Limb (tissue), 2 donors: Measurements from ENCODE around the gene SURF6.
"Not testable (repeated sequence)": the region's sequence is repeated elsewhere in the genome, so short reads cannot be mapped to it uniquely, and the experiment has no call there.

Source experiments
- DNase-seq, 2 donors: peaks; one replicate each; pipeline ENCODE4 v3.0.0-alpha.2; 2016; ENCODE audit errors: extremely low spot score in 2 of 2

The SURF6 gene

DNA sequence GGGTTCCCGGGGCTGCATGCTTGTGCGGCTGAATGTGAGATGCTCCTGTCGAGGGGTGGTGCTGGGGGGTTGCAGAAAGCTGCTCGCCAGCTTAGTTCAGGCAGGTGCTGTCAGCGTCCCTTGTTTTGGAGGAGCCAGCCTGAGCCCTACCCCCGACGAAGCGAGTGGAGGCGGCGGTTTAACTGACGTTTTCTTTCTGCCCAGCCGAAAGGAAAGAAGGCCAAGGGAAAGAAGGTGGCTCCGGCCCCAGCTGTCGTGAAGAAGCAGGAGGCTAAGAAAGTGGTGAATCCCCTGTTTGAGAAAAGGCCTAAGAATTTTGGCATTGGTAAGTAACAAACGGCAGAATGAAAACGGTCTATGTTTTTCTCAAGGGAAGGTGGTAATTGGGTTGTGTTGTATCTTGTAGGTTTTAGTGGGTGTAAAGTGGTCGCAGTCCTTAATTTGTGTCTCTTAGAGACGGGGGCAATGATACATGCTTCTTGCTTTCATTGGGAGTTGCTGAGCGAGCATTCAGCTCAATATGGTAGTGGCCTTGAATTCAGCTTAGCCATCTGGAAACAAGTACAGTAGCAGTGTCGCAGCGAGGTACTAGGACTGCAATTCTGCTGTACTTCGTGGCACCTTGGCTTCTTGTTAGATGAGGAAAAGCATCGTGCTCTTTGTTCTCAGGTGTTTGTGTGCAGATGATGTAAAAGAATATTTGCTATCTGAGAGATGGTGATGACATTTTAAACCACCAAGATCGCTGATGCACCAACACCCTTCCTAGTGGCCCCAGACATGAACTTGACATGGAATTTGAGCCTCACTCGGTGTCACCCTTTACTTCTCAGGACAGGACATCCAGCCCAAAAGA is 13.0 kb upstream of the SURF6 start:
- no peak for DNase-seq

DNA sequence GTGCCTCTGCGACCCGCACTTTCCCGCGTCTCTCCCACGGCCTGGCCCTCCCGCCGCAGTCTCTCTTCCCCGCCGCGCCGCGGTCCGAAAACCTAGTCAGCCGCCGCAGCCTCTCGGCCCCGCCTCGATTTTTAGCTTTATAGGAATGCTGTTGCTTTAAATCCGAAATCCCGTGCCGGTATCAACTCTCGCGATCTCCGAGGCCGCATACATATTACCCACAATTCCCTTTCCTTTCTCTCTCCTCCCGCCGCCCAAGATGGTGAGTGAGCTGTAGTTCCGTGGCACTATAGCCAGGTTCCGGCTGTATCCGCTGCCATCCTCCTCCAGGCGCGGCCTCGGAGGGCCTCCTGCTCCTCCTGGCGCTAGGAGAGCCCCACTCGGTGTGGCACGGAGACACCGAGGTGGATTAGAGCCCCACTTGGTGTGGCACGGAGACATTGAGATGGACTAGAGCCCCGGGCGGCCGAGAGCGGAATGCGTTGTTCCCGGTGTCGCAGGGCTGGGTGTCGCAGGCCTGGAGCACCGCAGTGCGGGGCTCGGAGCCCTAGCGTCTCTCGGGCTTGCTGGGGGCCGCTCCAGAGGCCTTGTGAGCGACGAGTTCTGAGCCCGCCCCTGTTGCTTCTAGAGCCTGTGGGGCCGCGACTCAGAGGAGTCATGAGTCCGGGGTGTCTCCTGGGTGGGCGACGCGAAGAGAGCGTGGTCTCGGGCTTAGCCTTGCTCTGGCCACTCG is 12.2 kb upstream of the SURF6 start, which contains the start of the genes MED22 and RPL7A:
Gene MED22, minus strand, starts transcription at position 147 of the 733 bp plus-strand sequence. CDS start 1,469 bp downstream, outside the sequence.
Gene RPL7A, plus strand, starts transcription at position 234 of the 733 bp plus-strand sequence. Its CDS starts 26 bp downstream, at position 260.
- peak; percentile 94 to 96 for DNase-seq

DNA sequence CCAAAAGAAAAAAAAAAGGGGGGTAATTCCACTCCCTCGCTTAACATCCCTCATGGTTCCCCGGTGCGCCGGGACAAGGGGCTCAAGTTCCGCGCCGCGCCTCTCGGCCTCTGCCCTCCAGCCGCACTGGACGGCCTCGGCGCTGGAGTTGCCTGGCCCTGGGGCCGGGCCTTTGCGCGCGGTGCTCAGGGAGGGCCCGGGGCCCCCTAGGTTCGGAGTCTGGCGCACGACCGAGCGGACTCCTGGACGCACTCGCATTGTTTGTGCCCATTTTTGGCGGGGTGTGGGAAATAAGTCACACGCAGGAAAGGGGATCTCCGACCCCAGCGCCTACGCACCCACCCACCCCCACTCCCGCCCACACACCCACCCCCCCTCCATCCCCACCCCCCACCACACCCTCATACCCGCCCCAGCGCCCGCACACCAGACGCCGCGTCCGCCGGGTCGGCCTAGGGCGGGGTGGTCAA is 11.6 kb upstream of the SURF6 start:
- no peak for DNase-seq

DNA sequence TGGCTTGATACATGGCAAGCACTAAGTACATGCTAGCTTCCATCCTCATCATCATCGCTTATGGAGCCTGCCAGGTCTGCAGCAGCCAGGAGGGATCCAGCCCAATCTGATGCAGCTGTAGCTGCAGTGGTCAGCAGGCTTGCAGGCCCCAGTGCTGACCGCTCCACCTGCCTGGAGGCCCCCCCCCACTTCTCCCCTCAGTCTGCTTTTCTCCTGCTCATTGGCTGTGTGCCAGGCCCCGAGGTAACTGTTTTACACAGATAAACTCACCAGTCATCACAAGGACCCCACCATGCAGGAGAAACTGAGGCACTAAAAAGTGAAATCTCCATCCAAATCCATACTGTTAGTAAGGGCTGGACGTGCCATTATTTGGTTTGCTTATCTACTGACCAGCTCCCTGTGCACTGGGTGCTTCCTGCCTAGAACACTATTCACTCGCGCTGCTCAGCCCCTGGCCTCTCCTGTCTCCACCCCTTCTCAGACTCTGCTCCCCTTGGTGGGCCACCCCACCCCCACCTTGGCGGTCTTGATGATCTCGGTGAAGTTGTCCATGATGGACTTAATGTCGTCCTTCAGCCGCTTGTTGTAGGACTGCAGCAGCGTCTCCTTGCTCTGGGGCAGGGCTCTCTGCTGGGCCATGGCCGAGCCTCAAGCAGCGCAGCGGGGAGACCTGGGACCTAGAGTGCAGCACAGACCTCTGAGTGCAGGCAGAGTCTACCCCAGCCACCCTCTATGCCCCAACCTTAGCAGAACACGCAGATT is 10.2 kb upstream of the SURF6 start:
- DNase-seq, result no peak

DNA sequence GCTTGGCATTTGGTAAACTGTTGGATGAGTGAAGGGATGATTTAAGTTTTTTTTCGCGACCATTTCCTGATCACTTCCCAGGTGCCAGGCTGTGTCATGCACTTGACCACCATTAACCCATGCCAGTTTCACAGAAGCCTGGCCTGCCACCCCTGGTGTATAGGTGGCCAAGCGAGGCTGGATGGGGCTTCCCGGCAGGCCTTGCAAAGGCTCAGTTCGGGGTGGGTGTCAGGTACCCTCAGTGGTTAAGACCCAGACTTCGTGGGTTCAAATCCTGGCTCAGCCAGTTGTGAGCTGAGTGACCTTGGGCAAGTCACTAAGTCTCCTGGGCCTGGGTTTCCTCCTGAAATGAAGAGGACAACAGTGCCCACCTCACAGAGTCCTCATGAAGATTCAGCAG is 9.6 kb upstream of the SURF6 start:
- DNase-seq, result no peak

DNA sequence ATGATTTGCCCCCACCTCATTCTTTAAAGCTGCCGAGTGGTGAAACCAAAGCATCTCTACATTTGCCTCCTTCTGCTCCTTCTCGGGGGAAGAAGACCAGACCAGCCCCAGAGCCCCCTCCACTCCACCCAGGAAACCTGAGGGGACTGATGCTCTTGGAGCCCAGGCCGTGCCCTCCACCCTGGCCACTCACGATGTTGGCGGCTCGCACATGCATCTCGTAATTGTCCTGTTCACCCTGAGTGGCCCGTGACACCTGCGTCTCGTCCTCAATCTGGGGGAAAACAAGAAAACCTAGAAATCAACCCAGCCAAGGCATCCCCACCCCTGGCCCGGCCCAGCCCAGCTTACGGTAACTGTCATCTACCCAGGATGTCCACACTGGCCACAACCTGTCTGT is 9.0 kb upstream of the SURF6 start:
- DNase-seq, result no peak

DNA sequence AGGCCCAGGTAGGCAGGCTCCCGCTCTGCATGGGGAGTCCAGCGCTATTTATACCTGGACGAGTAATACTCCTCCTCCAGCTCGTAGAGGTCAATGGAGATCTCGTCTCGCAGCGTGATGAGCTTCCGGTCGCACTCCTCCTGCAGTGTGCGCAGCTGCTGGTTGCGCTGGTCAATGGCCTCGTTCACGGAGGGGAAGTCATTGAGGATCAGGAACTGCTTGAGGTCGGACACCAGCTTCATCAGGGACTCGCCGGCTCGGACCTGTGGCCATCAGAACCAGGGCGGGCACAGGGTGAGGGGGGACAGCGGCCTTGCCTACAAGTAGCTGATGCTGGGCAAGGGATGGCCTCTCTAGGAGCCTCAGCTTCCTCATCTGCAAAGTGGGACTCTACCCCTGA is 8.1 kb upstream of the SURF6 start:
- DNase-seq, result no peak

DNA sequence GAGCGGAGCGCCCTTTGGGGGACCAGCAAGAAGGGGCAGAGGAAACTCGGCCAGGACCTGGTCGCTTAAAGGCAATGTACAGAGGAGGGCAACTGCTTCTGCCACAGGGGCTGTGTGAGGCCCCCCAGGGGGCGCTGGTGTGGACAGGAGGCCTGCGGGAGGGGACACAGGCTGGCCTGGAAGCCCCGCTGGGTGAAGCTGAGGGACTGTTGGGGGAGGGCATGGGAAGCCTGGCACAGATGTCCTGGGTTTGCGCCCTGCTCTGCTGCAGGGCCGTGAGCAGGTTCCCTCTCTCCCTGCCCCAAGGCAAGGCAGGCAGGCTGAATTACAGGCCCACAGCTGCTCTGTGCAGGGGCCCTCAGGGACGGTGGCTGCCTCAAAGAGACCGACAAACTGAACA is 6.6 kb upstream of the SURF6 start:
- no peak for DNase-seq

DNA sequence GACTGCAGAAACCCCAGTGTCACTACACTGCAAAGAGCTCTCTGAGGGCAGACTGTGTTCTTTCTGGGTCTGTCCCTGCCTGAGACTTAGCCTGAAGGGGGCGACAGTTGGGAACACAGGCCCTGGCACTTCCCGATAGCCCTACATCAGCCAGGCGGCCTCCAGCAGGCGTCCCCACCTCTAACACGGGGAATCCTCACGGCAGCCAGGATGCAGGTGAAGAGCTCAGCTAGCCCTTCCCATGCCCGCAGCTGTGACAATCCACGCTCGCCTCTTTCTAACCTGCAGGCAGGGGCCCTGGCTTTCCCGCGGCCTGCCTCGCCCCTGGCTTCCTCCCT is 6.0 kb upstream of the SURF6 start:
- DNase-seq, result no peak

DNA sequence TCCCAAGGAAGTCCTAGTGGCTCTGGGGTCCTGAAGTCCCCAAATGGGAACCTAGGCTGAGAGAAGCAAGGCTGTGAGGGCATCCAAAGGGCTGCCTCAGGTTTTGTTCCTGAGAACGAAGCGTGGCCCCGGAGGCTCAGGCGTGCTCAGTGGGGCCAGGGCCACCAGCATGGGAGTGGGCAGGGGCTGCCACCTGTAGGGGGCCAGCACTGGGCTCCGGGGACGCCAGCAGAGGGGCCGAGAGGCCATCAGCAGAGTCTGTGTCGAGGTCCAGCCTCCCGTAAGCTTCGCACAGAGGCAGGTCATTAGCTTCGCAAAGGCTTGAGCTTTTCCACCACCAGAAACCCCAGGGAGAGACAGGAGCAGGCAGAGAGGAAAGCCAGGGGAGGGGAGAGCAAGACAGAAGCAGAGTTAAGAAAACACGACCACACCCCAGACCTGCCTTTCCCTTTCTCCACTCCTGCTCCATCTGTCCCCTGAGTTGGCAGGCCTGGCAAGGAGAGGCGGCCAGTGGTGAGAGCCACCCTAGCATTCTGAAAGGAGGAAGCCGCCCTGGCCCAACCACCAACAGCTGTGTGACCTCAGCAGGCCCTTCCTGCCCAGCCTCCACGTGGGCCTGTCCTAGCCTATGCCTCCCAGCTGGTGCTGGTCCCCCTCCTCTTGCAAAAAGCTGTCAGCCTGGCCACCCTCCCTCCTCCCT is 5.5 kb upstream of the SURF6 start:
- DNase-seq, result no peak

DNA sequence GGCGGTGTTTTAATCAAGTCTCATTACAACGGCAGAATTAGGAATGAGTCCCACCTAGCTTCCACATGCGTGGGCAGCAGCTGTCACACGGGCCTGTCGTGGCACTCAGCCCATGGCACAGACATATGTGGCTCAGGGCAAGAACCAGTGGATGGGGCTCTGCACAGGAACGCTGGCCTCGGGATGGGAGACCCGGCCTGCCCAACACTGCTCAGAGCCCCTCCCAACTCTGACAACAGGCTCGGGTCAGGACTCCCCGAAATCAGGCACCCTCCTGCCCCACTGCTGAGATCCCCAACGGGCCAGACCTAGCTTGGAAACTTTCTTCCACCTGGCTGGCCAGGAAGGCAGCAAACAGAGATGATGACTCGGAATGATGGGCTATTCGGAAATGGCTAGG is 4.9 kb upstream of the SURF6 start:
- no peak for DNase-seq

DNA sequence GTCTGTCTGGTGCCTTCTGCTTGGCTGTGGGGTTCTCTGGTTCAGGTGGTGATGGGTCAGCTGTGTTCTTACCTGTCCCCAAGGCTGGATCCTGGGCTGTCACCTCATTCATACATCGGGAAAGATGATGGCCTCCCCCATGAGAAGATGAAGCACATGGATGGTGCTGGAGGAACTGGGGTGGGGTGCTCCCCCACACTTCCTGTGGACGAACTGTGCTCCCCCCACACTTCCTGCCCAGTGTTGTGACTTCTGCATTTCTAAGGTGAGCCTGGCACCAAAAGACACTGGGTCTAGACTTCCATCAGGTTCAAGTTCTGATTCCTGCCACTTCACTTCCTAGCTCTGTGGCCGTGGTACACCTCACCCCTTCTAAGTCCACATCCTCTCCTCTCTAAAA is 4.3 kb upstream of the SURF6 start:
- DNase-seq, result no peak

DNA sequence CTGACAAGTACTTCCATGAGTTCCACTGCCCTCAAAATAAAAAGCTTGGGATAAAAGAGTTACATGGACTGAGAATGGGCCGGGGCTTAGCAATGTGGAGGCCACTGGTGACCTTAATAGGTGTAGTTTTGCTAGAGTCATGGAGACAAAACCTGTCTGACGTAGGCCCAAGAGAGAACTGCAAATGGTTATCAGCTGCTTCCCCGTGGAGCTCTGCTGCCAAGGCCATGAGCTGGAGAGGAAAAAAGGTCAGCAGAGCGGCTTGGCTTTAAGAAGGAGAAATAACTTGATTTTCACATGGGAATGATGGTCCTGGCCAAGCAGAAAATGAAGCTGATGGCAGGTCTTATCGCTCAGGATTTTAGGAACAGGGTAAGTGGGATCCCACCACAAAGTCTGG is 3.7 kb upstream of the SURF6 start:
- DNase-seq, result no peak

DNA sequence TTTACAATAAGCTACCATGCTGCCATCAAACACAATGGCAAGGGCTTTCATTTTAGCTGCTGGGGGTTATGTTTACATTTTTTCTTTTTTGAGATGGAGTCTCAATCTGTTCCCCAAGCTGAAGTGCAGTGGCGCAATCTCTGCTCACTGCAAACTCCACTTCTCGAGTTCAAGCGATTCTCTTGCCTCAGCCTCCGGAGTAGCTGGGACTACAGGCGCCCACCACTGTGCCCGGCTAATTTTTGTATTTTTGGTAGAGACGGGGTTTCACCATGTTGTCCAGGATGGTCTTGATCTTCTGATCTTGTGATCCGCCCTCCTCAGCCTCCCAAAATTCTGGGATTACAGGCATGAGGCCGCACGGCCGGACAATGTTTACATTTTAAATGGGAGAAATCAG is 1.1 kb downstream of the SURF6 start:
- not testable (repeated sequence) for DNase-seq

DNA sequence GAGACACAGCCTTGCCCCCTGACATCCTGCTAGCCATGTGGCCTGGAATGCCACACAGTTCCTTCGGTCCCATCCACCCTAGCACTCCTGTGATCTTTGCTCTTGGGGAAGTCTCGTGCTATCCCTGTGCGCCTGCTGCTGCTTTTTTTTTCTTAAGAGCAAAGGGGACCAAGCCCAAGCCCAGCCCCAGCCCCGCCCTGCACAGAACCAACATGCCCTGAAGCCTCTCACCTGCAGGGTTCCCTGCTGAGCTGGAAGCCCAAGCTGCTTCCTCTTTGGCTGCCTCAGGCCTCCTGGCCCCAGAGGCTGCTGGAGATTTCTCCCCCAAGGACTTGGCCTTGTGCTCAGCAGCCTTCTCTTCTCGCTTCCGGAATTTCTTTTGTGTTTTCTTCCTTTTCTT is 1.8 kb downstream of the SURF6 start:
- DNase-seq, result no peak

DNA sequence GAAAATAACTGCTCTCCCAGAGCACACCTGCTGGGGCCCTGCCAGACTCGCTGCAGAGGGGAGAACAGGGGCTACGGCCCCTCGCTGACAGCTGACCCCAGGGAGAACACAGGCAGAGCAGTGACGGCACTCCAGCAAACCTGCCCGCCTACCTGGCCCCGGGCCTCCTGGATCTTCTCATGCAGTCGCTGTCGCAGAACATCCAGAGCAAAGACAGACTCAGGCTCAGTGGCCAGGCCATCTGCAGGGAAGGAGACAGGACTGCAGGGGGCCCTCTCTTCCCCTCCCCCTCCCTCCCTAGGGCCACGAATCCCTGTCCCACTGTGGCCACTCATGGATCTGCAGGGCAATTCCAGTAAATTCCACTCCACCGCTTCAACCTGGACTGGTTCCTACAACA is 2.4 kb downstream of the SURF6 start:
- no peak for DNase-seq

DNA sequence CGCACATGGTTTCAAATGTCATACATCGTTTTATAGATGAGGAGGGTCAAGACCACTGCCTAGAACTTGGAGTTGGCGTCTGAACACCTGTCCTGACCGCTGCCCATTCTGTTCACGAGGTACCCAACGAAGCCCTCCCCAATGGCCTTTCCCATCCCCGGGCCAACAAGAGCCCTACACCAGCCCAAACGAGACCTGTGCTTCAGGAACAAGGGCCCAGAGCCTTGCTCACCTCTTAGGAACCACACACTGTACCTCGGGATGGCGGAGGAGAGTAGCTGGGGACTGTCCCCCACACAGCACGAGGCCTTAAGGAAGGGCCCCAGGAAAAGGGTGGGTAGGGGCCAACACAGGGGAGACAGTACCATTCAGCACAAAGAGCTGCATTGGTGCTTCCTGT is 3.0 kb downstream of the SURF6 start:
- no peak for DNase-seq

DNA sequence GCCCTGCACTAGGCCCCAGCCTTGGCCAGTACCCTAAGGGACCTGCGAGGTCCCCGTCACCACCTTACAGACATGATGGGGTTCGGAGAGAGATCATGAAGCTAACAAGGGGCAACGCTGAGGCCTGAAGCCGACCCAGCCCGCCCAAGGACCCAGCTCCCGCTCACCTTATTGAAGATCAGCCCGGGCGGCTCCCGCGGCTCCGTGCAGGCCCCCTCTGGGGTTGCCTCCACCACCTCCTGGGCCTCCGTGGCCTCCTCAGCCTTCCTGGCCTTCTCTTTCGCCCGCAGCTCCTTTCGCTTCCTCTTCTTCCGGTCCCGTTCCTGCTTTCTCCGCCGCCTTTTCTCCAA is 3.6 kb downstream of the SURF6 start:
- DNase-seq, result no peak

DNA sequence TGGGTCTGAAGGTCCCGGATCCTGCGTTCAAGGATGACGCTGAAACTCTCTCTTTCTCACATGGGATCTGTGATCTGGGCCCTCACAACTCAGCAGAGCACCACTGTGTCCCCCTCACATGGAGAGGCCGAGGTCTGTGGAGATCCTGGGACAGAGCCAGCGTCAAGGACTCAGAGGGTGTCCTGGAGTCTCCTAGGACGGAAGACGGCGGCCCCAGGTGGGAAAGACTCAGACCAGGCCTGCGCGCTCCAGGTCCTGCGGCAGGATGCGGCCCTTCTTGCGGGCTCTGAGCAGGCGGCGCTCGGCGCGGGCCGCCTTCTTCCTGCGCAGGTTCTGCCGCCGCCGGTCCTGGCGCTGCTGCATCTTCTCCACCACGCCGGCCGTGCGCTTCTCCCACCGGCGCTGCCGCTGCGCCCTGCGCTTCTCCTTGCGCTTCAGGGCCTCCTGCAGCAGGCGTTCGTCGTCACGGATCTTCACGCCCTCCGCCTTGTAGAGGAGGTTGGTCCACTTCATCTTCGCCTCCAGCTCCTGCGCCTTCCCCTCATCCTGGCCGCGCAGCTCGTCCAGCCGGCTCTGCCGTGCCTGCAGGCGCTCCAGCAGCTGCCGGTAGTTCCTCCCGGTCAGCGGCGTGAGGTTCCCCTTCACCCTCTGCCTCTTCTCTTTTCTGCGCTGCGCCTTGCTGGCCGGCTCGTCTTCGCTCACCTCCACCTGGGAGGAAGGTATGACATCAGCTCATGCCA is 4.2 kb downstream of the SURF6 start:
- DNase-seq, result no peak

DNA sequence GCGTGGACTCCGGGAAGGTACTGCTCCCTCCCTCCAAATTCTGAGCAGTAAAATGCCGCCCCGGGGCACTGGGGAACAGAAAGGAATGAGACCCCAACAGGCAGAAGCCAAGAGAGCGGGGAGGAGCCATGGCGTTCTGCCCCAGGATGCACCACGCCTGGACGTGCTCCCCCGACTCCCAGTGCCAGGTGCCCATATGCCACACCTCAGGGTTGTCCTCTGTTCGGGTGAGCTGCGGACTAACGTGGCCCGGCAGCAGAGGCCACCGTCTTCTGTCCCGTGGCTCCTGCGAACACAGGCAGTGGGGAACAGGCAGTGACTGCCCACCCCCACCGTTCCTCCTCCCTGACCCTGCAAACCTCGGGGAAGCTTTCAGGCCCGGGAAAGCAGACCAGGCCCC is 4.8 kb downstream of the SURF6 start:
- no peak for DNase-seq
